Left ventricle myocardium inferior (tissue), 1 donor: ENCODE results near the gene VPS37B. TPM values are rescaled to one million over a fixed set of nuclear protein-coding genes. Genes with fewer than 3 reads are reported as not detected.

Experiments
- DNase-seq: peaks from one replicate; pipeline ENCODE4 v3.0.0-alpha.2; 2020
- H3K27ac ChIP-seq: fragments of 200-600 bp; replicated peaks from 2 replicates; pipeline ENCODE4 v1.8.0; 2021
- H3K27me3 ChIP-seq: fragments of 200-600 bp; 2 replicates; pipeline ENCODE4 v1.8.0; 2021; ENCODE audit warnings: low read depth
- H3K36me3 ChIP-seq: fragments of 200-600 bp; 2 replicates; pipeline ENCODE4 v1.8.0; 2021
- H3K4me1 ChIP-seq: fragments of 200-600 bp; 2 replicates; pipeline ENCODE4 v1.8.0; 2021
- H3K4me3 ChIP-seq: fragments of 200-600 bp; 2 replicates; pipeline ENCODE4 v1.8.0; 2021; ENCODE audit warnings: mild to moderate bottlenecking, moderate library complexity
- H3K9me3 ChIP-seq: fragments of 200-600 bp; replicated peaks from 2 replicates; pipeline ENCODE4 v1.8.0; 2021
- intact Hi-C: fragments of 100-400 bp; cut with micrococcal nuclease; formaldehyde crosslinking; loops from one replicate; pipeline ENCODE4 v1.11.0; 2022
- total RNA-seq: library from RNA; stranded (reverse); fragmentation: NEBNext Ultra II Directional; extraction: Animal tissue kit (Norgen Biotek cat#: 25700); gene quantifications from one replicate; pipeline ENCODE4 v1.2.1, GENCODE V29; 2021
- TF ChIP-seq, protein P1 (sequence below): fragments of 200-600 bp; IDR thresholded peaks from 2 replicates; pipeline ENCODE4 v1.8.0; 2021; ENCODE audit warnings: antibody characterized with exemption, mild to moderate bottlenecking, borderline replicate concordance
- donor health status: DM: no; HTN: yes; CAD: no; lungs with severe emphysema.

VPS37B gene
- total RNA-seq, 1 donor from 2014 or later, result 13.3 TPM

DNA sequence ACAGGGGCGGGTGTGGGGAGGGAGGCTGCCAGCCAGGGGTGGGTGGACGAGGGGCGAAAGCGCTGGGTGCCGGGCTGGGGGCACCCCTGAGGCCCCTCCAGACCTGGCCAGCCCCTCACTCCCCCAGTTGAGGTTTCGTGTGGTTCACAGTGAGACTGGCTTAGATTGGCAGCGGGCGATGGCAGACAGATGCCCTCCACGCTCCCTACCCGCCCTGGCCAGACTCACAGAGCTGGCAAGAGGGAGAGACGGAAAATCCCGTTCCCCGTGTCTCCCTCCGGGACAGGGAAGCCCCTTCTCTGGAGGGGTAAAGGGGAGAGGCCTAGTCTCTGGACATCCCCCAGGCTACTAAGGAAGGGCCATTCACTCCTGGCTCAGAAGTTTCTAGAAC lies 33.2 kb upstream of the VPS37B start:
- no peaks in the 10 kb centered on the region for H3K4me1 ChIP-seq
- no peaks in the 10 kb centered on the region for H3K9me3 ChIP-seq
- H3K27me3 ChIP-seq, result no peaks in the 10 kb centered on the region
- TF ChIP-seq, protein P1, sequence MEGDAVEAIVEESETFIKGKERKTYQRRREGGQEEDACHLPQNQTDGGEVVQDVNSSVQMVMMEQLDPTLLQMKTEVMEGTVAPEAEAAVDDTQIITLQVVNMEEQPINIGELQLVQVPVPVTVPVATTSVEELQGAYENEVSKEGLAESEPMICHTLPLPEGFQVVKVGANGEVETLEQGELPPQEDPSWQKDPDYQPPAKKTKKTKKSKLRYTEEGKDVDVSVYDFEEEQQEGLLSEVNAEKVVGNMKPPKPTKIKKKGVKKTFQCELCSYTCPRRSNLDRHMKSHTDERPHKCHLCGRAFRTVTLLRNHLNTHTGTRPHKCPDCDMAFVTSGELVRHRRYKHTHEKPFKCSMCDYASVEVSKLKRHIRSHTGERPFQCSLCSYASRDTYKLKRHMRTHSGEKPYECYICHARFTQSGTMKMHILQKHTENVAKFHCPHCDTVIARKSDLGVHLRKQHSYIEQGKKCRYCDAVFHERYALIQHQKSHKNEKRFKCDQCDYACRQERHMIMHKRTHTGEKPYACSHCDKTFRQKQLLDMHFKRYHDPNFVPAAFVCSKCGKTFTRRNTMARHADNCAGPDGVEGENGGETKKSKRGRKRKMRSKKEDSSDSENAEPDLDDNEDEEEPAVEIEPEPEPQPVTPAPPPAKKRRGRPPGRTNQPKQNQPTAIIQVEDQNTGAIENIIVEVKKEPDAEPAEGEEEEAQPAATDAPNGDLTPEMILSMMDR, result no peak
- DNase-seq, result no peak
- H3K36me3 ChIP-seq, result peaks cover 16% of the 10 kb centered on the region
- no peak overlapping the region for H3K4me3 ChIP-seq
- H3K27ac ChIP-seq, result no peak overlapping the region
- intact Hi-C loops, result no loop called here

DNA sequence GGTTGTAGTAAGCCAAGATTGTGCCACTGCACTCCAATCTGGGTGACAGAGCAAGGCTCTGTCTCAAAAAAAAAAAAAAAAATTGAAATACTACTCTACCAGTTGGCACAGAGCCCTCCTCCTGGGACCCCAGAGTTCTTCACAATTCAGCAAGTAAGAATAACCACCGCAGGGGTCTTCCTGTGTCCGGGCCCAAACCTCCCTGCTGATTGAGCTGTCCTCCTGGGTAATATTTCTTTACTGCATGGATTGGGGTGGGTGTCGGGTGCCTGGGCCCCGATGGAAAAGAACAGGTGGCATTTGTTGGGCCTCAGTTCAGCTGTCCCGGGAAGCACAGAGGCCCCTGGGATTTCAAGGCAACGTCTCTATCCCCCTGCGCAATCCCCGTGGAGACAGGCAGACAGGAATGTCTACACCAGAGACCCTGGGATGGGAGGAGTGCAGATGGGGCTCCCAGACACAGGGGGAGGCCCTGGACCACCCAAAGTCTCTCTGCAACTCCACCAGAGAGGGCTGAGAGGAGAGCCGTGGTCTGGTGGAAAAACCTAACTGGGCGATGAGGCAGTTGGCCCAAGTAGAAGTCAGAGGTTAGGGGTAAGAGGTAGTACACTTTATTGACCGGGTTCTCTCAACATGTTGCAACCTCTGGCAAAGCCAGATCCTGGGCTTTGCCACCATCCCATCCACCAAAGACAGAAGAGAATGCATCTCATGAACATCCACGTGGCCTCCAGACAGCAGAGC lies 32.7 kb upstream of the VPS37B start:
- H3K4me3 ChIP-seq, result no peak overlapping the region
- H3K27me3 ChIP-seq, result no peaks in the 10 kb centered on the region
- H3K9me3 ChIP-seq, result no peaks in the 10 kb centered on the region
- TF ChIP-seq, protein P1, result no peak
- H3K36me3 ChIP-seq, result peaks cover 16% of the 10 kb centered on the region
- intact Hi-C loops, result no loop called here
- no peaks in the 10 kb centered on the region for H3K4me1 ChIP-seq
- no peak for DNase-seq
- no peak overlapping the region for H3K27ac ChIP-seq

DNA sequence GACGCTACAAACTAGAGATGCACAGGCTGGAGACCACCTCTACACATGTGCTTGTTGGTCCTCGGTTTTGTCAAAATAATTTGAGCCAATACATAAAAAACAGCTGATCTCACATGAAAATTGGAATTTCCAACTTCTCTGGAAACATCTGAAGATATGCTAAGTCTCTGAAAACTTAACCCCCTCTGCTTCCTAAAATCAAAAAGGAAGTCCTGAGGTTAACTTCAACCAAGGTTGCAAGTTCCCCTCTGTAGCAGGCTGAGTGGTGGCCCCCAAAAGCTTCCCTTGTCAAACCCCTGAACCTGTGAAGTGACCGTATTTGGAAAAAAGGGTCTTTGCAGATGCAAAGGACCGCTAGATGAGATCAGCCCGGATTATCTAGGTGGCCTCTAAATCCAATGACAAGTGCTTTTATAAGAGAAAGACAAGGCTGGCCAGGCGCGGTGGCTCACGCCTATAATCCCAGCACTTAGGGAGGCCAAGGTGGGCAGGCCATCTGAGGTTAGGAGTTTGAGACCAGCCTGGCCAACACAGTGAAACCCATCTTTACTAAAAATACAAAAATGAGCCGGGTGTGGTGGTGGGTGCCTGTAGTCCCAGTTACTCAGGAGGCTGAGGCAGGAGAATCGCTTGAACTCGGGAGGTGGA lies 32.0 kb upstream of the VPS37B start:
- Histone ChIP-seq H3K27ac (no peak overlapping the region), H3K4me3 (no peak overlapping the region), H3K4me1 (no peaks in the 10 kb centered on the region), H3K27me3 (no peaks in the 10 kb centered on the region), H3K36me3 (peaks cover 12% of the 10 kb centered on the region), H3K9me3 (no peaks in the 10 kb centered on the region)
- intact Hi-C loops, result no loop called here
- TF ChIP-seq, protein P1, result no peak
- no peak for DNase-seq

DNA sequence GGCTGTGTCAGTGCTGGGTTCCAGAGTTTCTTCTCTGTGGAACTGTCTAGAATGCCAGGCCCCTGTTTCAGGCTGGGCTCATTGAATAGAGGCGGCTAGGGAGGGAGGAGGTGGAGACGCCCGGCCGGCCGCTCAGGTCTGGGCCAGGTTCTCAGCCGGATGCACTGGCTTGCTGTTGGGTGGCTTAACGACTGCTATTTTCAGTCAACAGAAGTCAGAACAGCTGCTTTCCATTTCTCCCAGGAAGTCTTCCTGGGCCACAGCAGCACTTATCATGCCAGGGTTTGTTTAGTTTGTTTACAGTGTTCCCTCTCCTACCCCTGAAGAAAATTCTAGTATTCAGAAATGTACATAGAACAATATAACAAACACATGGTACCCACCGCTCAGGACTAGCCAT lies 26.0 kb upstream of the VPS37B start:
- intact Hi-C loops, result no loop called here
- DNase-seq, result no peak
- H3K27me3 ChIP-seq, result no peaks in the 10 kb centered on the region
- H3K36me3 ChIP-seq, result no peaks in the 10 kb centered on the region
- H3K4me1 ChIP-seq, result peaks cover 18% of the 10 kb centered on the region
- H3K27ac ChIP-seq, result no peak overlapping the region
- TF ChIP-seq, protein P1, result no peak
- no peaks in the 10 kb centered on the region for H3K9me3 ChIP-seq
- no peak overlapping the region for H3K4me3 ChIP-seq

DNA sequence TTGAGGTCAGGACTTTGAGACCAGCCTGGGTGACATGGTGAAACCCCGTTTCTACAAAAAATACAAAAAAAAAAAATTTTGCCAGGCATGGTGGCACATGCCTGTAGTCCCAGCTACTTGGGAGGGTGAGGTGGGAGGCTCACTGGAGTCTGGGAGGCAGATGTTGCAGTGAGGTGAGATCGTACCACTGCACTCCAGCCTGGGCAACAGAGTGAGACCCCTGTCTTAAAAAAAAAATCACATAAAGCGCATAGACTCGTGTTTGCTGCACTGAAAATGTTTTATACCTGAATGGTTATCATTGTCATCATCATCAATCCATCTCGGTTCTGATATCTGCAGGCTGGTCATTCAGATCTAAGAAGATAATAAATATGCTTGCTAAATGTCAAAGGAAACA lies 24.8 kb upstream of the VPS37B start:
- no peak for DNase-seq
- intact Hi-C loops, result no loop called here
- peaks cover 24% of the 10 kb centered on the region for H3K4me1 ChIP-seq
- H3K36me3 ChIP-seq, result no peaks in the 10 kb centered on the region
- H3K4me3 ChIP-seq, result no peak overlapping the region
- TF ChIP-seq, protein P1, result no peak
- H3K27ac ChIP-seq, result no peak overlapping the region
- no peaks in the 10 kb centered on the region for H3K9me3 ChIP-seq
- no peaks in the 10 kb centered on the region for H3K27me3 ChIP-seq
